Measurements from ENCODE around the gene CNTN5.

CNTN5 gene

GRCh38 chr11:100396266-100396665 lies 1375.5 kb downstream of the CNTN5 start:
- TF ChIP-seq CTCF (IDR thresholded peaks at IDR 0.05; ENCODE audit: unreplicated experiment in 3 of 3) = no peak
- H3K36me3 Mint-ChIP-seq (ENCODE audit: low read depth) = no peaks in the 10 kb centered on the region
- no peaks in the 10 kb centered on the region for H3K27me3 Mint-ChIP-seq (ENCODE audit: low read depth)
- H3K4me1 Mint-ChIP-seq = peaks cover 8% of the 10 kb centered on the region
- no peaks in the 10 kb centered on the region for H3K9me3 Mint-ChIP-seq
- no peak overlapping the region for H3K4me3 Mint-ChIP-seq
- H3K27ac Mint-ChIP-seq = peak overlapping the region; percentile 25 to 73 (median 64)

GRCh38 chr11:100397401-100397800 lies 1376.7 kb downstream of the CNTN5 start:
- Mint-ChIP-seq H3K4me1 (peaks cover 8% of the 10 kb centered on the region), H3K27me3 (ENCODE audit: low read depth) (no peaks in the 10 kb centered on the region), H3K4me3 (no peak overlapping the region), H3K27ac (peak overlapping the region in 2 of 3 experiments; percentile 20 to 73), H3K9me3 (peaks cover 5% of the 10 kb centered on the region), H3K36me3 (ENCODE audit: low read depth) (no peaks in the 10 kb centered on the region)
- no peak for TF ChIP-seq CTCF (IDR thresholded peaks at IDR 0.05; ENCODE audit: unreplicated experiment in 3 of 3)

- H3K27me3 Mint-ChIP-seq (ENCODE audit: low read depth) = no peaks in the 10 kb centered on the region
- TF ChIP-seq CTCF (IDR thresholded peaks at IDR 0.05; ENCODE audit: unreplicated experiment in 3 of 3) = no peak
- H3K4me3 Mint-ChIP-seq = no peak overlapping the region
- H3K36me3 Mint-ChIP-seq (ENCODE audit: low read depth) = peaks cover 7% of the 10 kb centered on the region
- H3K27ac Mint-ChIP-seq = peak overlapping the region; percentile 57 to 90 (median 63)
- peaks cover 25% of the 10 kb centered on the region for H3K9me3 Mint-ChIP-seq
- H3K4me1 Mint-ChIP-seq = peaks cover 5% of the 10 kb centered on the region
These were observed 1383.1 kb downstream of the CNTN5 start for GRCh38 chr11:100403816-100404215.

- H3K9me3 Mint-ChIP-seq = peaks cover 27% of the 10 kb centered on the region
- H3K27me3 Mint-ChIP-seq (ENCODE audit: low read depth) = no peaks in the 10 kb centered on the region
- peaks cover 8% of the 10 kb centered on the region for H3K36me3 Mint-ChIP-seq (ENCODE audit: low read depth)
- peaks cover 5% of the 10 kb centered on the region for H3K4me1 Mint-ChIP-seq
- no peak for TF ChIP-seq CTCF (IDR thresholded peaks at IDR 0.05; ENCODE audit: unreplicated experiment in 3 of 3)
- no peak overlapping the region for H3K4me3 Mint-ChIP-seq
- H3K27ac Mint-ChIP-seq = peak overlapping the region in 1 of 3 experiments; percentile 58
These were observed 1384.2 kb downstream of the CNTN5 start for GRCh38 chr11:100404907-100405306.
